ENCODE results near the gene RAPGEF1. TPM values are rescaled to one million over a fixed set of nuclear protein-coding genes. Genes with fewer than 3 reads are reported as not detected.

Gene RAPGEF1
- polyA plus RNA-seq, 1 donor from 2014 or later = 23.6 TPM

DNA sequence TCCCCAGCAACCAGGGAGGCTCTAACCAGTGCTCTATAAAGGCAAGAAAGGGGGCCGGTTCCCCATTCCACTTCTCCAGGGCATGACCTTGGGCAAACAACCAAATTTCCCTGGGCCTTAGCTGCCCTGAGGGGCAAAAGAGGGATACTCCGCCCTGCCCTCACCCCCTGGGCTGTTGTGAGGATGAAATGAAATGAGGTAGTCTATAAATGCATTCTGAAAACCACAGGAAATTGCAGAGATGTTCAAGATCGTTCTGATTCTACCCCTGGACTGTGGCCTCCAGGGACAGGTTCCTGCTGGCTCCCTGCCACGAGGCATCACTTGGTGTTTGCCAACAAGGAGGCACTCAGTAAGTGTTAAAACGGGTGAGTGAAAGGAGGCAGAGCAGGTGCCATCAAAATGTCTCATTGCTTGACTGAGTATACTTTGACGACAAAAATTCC is 5.7 kb downstream of the RAPGEF1 start:
- no peak overlapping the region for H3K4me2 ChIP-seq (ENCODE audit: low read length)
- no peak overlapping the region for H3K9ac ChIP-seq (ENCODE audit: low read length)
- no peak overlapping the region for H3K27ac ChIP-seq (ENCODE audit: low read length)
- TF ChIP-seq SMC3 (conservative IDR thresholded peaks at IDR 0.05; ENCODE audit: poor library complexity) (no peak), POLR2AphosphoS5 (IDR thresholded peaks at IDR 0.05) (no peak), EZH2 (IDR thresholded peaks at IDR 0.05; ENCODE audit: borderline replicate concordance, insufficient read depth, low read length, poor library complexity, severe bottlenecking) (no peak), MXI1 (conservative IDR thresholded peaks at IDR 0.05; ENCODE audit: poor library complexity, severe bottlenecking) (no peak), TAF1 (IDR thresholded peaks at IDR 0.05; ENCODE audit: low read depth) (no peak)
- TF ChIP-seq, protein P1, sequence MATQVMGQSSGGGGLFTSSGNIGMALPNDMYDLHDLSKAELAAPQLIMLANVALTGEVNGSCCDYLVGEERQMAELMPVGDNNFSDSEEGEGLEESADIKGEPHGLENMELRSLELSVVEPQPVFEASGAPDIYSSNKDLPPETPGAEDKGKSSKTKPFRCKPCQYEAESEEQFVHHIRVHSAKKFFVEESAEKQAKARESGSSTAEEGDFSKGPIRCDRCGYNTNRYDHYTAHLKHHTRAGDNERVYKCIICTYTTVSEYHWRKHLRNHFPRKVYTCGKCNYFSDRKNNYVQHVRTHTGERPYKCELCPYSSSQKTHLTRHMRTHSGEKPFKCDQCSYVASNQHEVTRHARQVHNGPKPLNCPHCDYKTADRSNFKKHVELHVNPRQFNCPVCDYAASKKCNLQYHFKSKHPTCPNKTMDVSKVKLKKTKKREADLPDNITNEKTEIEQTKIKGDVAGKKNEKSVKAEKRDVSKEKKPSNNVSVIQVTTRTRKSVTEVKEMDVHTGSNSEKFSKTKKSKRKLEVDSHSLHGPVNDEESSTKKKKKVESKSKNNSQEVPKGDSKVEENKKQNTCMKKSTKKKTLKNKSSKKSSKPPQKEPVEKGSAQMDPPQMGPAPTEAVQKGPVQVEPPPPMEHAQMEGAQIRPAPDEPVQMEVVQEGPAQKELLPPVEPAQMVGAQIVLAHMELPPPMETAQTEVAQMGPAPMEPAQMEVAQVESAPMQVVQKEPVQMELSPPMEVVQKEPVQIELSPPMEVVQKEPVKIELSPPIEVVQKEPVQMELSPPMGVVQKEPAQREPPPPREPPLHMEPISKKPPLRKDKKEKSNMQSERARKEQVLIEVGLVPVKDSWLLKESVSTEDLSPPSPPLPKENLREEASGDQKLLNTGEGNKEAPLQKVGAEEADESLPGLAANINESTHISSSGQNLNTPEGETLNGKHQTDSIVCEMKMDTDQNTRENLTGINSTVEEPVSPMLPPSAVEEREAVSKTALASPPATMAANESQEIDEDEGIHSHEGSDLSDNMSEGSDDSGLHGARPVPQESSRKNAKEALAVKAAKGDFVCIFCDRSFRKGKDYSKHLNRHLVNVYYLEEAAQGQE (IDR thresholded peaks at IDR 0.05; ENCODE audit: borderline replicate concordance) = no peak
- H3K27me3 ChIP-seq (ENCODE audit: insufficient read depth, low read depth, low read length) = no peaks in the 10 kb centered on the region
- peaks cover 56% of the 10 kb centered on the region for H3K79me2 ChIP-seq (replicated peaks; ENCODE audit: insufficient read depth, low read length)
- no peaks in the 10 kb centered on the region for H3F3A ChIP-seq (ENCODE audit: insufficient read depth, low read length, poor library complexity, severe bottlenecking)
- H3K36me3 ChIP-seq (ENCODE audit: insufficient read depth, low read length) = no peaks in the 10 kb centered on the region
- no peak overlapping the region for H2AFZ ChIP-seq (ENCODE audit: low read depth, low read length)
- H4K20me1 ChIP-seq (ENCODE audit: insufficient read depth) = peaks cover 5% of the 10 kb centered on the region
- H3K4me3 ChIP-seq (ENCODE audit: low read length) = no peak overlapping the region
- no peaks in the 10 kb centered on the region for H3K9me3 ChIP-seq (ENCODE audit: low read length)
- H3K9me2 ChIP-seq (ENCODE audit: insufficient read depth, low read length) = no peaks in the 10 kb centered on the region

DNA sequence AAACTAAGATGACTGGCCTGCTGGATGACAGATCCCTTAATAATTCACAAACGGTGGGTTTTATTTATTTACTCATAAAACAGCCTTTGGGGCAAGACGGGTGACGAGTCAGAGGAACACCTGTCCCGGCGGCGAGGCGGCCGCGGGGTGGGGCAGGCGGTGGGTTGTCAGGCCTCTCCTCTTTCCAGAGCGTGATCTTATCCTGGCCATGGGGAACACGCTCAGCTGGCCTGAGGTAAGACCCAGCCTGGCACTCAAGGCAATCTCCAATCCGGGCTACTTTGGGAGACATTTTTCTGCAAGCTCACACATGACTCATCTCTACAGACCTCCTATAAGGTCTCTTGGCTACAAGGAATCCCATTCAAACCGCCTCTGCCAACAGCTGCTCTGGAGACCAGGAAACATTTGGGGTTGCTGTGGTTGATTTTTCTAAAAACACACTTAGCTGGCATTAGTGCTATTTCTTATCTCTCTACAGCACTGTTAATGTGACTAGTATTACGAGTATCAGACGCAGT is 6.3 kb downstream of the RAPGEF1 start:
- no peaks in the 10 kb centered on the region for H3K36me3 ChIP-seq (ENCODE audit: insufficient read depth, low read length)
- no peak overlapping the region for H2AFZ ChIP-seq (ENCODE audit: low read depth, low read length)
- H3K79me2 ChIP-seq (replicated peaks; ENCODE audit: insufficient read depth, low read length) = peaks cover 51% of the 10 kb centered on the region
- H3K9ac ChIP-seq (ENCODE audit: low read length) = no peak overlapping the region
- H3K27ac ChIP-seq (ENCODE audit: low read length) = no peak overlapping the region
- peaks cover 5% of the 10 kb centered on the region for H4K20me1 ChIP-seq (ENCODE audit: insufficient read depth)
- H3K4me2 ChIP-seq (ENCODE audit: low read length) = no peak overlapping the region
- no peaks in the 10 kb centered on the region for H3F3A ChIP-seq (ENCODE audit: insufficient read depth, low read length, poor library complexity, severe bottlenecking)
- no peaks in the 10 kb centered on the region for H3K27me3 ChIP-seq (ENCODE audit: insufficient read depth, low read depth, low read length)
- H3K9me3 ChIP-seq (ENCODE audit: low read length) = no peaks in the 10 kb centered on the region
- H3K4me3 ChIP-seq (ENCODE audit: low read length) = no peak overlapping the region
- H3K9me2 ChIP-seq (ENCODE audit: insufficient read depth, low read length) = no peaks in the 10 kb centered on the region
- TF ChIP-seq EZH2 (IDR thresholded peaks at IDR 0.05; ENCODE audit: borderline replicate concordance, insufficient read depth, low read length, poor library complexity, severe bottlenecking) (no peak), MXI1 (conservative IDR thresholded peaks at IDR 0.05; ENCODE audit: poor library complexity, severe bottlenecking) (no peak), TAF1 (IDR thresholded peaks at IDR 0.05; ENCODE audit: low read depth) (no peak), RAD21 (conservative IDR thresholded peaks at IDR 0.05) (no peak), EP300 (conservative IDR thresholded peaks at IDR 0.05; ENCODE audit: poor library complexity, severe bottlenecking) (no peak), POLR2AphosphoS5 (IDR thresholded peaks at IDR 0.05) (no peak), SMC3 (conservative IDR thresholded peaks at IDR 0.05; ENCODE audit: poor library complexity) (no peak)
- TF ChIP-seq, protein P2, sequence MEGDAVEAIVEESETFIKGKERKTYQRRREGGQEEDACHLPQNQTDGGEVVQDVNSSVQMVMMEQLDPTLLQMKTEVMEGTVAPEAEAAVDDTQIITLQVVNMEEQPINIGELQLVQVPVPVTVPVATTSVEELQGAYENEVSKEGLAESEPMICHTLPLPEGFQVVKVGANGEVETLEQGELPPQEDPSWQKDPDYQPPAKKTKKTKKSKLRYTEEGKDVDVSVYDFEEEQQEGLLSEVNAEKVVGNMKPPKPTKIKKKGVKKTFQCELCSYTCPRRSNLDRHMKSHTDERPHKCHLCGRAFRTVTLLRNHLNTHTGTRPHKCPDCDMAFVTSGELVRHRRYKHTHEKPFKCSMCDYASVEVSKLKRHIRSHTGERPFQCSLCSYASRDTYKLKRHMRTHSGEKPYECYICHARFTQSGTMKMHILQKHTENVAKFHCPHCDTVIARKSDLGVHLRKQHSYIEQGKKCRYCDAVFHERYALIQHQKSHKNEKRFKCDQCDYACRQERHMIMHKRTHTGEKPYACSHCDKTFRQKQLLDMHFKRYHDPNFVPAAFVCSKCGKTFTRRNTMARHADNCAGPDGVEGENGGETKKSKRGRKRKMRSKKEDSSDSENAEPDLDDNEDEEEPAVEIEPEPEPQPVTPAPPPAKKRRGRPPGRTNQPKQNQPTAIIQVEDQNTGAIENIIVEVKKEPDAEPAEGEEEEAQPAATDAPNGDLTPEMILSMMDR (IDR thresholded peaks at IDR 0.05; ENCODE audit: poor library complexity, severe bottlenecking) = no peak
- TF ChIP-seq, protein P1 (IDR thresholded peaks at IDR 0.05; ENCODE audit: borderline replicate concordance) = no peak
